ENCODE data around the gene SNX17.

DNA sequence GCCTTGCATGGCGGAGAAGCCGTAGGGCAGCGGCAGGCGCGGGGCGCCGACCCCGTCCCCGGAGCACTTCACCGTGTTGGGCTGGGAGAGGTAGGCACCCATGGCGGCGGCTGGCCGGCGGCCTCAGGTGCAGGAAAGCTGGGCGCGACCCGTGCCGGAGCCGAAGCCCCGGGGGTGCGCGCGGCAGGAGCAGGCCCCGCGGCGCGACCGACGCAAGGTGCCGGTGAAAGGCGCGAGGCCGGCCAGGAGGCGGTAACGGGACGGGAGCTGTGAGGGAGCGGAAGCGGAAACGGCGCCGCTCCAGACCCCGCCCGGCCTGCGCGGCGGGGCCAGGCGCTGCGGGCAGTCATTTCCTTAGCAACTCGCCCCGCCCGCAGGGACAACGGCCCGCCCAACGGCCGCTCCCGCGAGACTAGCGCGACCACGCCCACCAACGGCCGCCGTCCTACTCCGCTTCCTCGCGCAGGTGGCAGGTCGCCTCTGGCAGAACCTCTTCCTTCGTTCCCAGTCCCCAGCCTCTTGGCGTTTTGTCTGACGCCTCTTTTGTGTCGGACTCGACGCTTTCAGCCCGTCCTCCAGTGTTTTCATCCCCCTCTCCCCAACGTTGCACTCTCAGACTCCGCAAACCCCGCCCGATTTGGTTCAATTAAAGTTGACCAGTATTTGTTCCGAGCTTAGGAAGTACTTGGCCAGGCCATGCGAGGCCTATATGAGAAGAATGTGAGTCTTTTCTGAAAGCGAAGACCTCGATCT lies 39.1 kb downstream of the SNX17 start, which contains the start of gene PPM1G:
- TF ChIP-seq CTCF (IDR thresholded peaks at IDR 0.05; ENCODE audit: insufficient read depth, low read depth, low read length) (no peak), EZH2 (IDR thresholded peaks at IDR 0.05; ENCODE audit: insufficient read depth, low read length) (no peak)
